ENCODE measurements around the gene MYOM3. TPM values are rescaled to one million over a fixed set of nuclear protein-coding genes. Genes with fewer than 3 reads are reported as not detected.

MYOM3 gene
- total RNA-seq, 1 experiment from 2014 or later = 0.04 TPM

- Histone ChIP-seq H3K9me2 (replicated peaks; ENCODE audit: low read length) (no peaks in the 10 kb centered on the region), H3K36me3 (ENCODE audit: low read depth, low read length) (no peaks in the 10 kb centered on the region), H3K27ac (ENCODE audit: low read length) (peak overlapping the region; percentile 38), H3K9me3 (ENCODE audit: low read length) (no peaks in the 10 kb centered on the region), H3K4me2 (ENCODE audit: low read length) (peak overlapping the region; percentile 13; the same call in 1 of the 2 replicates), H3K79me2 (ENCODE audit: low read length) (no peaks in the 10 kb centered on the region), H3K9ac (ENCODE audit: low read length) (no peak overlapping the region), H4K20me1 (ENCODE audit: low read length) (no peaks in the 10 kb centered on the region), H3K4me3 (ENCODE audit: low read length) (no peak overlapping the region), H3K27me3 (ENCODE audit: low read length) (no peaks in the 10 kb centered on the region), H3F3A (ENCODE audit: low read length, unreplicated experiment) (no peaks in the 10 kb centered on the region), H2AFZ (ENCODE audit: low read length) (peak overlapping the region; percentile 73), H3K4me1 (ENCODE audit: insufficient read depth, low read length) (peaks cover 17% of the 10 kb centered on the region)
- intact Hi-C loops (cut with micrococcal nuclease) = no loop called here
- no peak for TF ChIP-seq CTCF (conservative IDR thresholded peaks at IDR 0.05; ENCODE audit: low read depth, low read length)
- ChIA-PET CTCF (no interaction called here), POLR2A (ENCODE audit: unreplicated experiment) (no interaction called here)
- BruUV-seq (replicated peaks) = no TSS peak
- DNase-seq = peak; percentile 68
- ATAC-seq = peak; percentile 74
Measured at GRCh38 chr1:24108334-24109165, 3.4 kb downstream of the MYOM3 start.

- H3K4me3 ChIP-seq (ENCODE audit: low read length) = no peak overlapping the region
- H3K4me2 ChIP-seq (ENCODE audit: low read length) = 0 out of 2 replicates have a peak overlapping the region, but pooled peaks have one; percentile 13
- BruUV-seq (replicated peaks) = no TSS peak
- ChIA-PET CTCF (no interaction called here), POLR2A (ENCODE audit: unreplicated experiment) (no interaction called here)
- no peaks in the 10 kb centered on the region for H3K9me2 ChIP-seq (replicated peaks; ENCODE audit: low read length)
- no peaks in the 10 kb centered on the region for H3K9me3 ChIP-seq (ENCODE audit: low read length)
- H3K4me1 ChIP-seq (ENCODE audit: insufficient read depth, low read length) = peaks cover 17% of the 10 kb centered on the region
- TF ChIP-seq EZH2 (IDR thresholded peaks at IDR 0.05; ENCODE audit: low read length, unreplicated experiment) = no peak
- no peak for TF ChIP-seq EZH2phosphoT487 (IDR thresholded peaks at IDR 0.05; ENCODE audit: borderline replicate concordance, low read length)
- TF ChIP-seq CTCF (conservative IDR thresholded peaks at IDR 0.05; ENCODE audit: low read depth, low read length) = no peak
- no peaks in the 10 kb centered on the region for H3K36me3 ChIP-seq (ENCODE audit: low read depth, low read length)
- no peaks in the 10 kb centered on the region for H3K79me2 ChIP-seq (ENCODE audit: low read length)
- H2AFZ ChIP-seq (ENCODE audit: low read length) = no peak overlapping the region
- no peak overlapping the region for H3K27ac ChIP-seq (ENCODE audit: low read length)
- DNase-seq = peak; percentile 20
- intact Hi-C loops (cut with micrococcal nuclease) = no loop called here
- no peaks in the 10 kb centered on the region for H3K27me3 ChIP-seq (ENCODE audit: low read length)
- no peaks in the 10 kb centered on the region for H4K20me1 ChIP-seq (ENCODE audit: low read length)
- H3K9ac ChIP-seq (ENCODE audit: low read length) = no peak overlapping the region
- H3F3A ChIP-seq (ENCODE audit: low read length, unreplicated experiment) = no peaks in the 10 kb centered on the region
- ATAC-seq = peak; percentile 58
Measured at GRCh38 chr1:24107462-24108138, 4.3 kb downstream of the MYOM3 start.

Data from PC-3 (cell line).